Astrocyte of the hippocampus (primary cell): ENCODE data around the gene N4BP2L1.

ENCODE experiments used
- DNase-seq: peaks from one replicate; pipeline ENCODE4 v3.0.0; 2011; ENCODE audit warnings: low read depth, low spot score

N4BP2L1 gene

DNA sequence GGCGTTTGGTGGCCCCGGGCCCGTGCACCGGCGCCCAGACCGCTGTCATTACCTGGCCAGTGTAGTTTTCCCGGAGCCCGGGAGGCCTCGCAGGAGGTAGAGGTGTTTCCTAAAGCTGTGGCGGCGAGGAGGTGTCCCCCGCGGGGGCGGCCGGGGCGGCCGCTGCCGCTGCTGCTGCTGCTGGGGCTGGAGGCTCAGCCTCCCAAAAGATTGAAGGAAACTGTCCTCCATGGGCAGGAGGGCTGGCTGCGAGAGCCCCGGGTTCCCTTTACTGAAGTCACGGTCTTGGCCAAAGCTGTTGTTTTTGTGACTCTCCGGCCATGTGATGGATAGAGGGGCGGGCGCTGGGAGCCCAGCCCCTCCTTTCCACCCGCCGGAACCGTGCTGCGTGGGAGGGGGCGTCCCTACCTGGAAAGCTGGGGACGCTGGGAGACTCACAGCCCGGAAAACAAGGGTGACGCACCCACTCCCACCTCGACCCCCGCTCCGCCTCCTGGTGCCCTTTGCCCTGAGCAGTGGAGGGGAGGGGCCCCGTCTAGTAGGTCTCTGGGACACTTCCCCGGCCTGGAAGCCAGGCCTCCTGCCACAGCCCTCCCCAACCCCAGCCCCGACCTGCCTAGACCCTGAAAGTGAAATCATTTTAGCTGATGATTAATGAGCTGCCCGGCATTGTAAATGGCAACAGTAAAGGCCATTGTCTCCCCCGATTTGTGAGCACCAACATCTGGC is at the start of gene N4BP2L1:
N4BP2L1 (minus strand) TSS at position 279 of the 729 bp plus-strand sequence; CDS start at position 231, 48 bp downstream.
- peak; percentile 74 for DNase-seq

DNA sequence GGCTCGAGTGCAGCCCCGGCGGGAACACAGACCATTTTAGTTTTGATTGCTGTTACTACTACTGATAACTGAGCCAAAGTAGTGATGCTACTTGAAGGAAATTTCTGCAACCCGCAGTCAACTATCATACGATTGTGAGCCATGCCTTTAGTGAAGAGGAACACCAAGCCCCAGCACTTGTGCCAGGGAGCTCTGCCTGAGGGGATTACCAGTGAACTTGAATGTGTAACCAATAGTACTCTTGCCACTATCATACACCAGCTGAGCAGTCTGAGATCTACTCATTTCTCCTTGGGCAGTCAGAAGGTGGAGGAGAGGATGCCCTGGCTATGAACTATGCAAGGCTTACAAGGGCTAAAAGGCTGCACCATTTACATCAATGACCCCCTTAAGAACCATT is 49.0 kb upstream of the N4BP2L1 start:
- no peak for DNase-seq

DNA sequence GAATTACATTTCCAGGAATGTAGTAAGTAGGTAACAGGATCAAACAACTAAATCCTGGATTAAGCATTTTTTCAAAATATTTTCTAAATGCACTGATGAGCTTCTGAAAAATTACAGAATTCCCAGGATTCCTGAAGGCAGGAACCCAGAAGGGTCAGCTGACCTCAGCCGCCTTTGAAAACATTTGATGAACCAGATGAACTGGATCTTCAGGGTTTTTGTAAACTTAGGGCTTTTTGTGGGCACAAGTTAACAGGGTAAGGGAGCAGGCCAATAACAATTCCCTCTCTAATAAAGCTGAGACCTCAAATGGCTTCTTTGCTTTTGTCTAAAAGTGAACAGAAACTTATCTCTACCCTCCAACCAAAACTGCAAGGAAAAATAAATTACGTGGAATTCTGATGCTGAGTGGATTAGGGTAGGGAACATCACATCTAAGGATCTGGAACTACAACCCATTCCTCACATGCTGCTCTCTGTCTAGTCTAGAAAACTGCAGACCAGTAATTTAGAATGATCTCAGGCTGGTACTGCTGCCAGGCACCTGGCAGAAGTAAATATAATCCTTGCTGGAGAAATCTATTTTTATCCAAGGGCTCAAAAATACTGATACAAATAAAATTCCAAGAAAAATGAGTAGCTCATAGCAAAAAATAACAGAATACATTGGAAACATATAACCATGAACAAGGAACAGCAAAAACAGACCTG is 48.2 kb upstream of the N4BP2L1 start:
- no peak for DNase-seq

DNA sequence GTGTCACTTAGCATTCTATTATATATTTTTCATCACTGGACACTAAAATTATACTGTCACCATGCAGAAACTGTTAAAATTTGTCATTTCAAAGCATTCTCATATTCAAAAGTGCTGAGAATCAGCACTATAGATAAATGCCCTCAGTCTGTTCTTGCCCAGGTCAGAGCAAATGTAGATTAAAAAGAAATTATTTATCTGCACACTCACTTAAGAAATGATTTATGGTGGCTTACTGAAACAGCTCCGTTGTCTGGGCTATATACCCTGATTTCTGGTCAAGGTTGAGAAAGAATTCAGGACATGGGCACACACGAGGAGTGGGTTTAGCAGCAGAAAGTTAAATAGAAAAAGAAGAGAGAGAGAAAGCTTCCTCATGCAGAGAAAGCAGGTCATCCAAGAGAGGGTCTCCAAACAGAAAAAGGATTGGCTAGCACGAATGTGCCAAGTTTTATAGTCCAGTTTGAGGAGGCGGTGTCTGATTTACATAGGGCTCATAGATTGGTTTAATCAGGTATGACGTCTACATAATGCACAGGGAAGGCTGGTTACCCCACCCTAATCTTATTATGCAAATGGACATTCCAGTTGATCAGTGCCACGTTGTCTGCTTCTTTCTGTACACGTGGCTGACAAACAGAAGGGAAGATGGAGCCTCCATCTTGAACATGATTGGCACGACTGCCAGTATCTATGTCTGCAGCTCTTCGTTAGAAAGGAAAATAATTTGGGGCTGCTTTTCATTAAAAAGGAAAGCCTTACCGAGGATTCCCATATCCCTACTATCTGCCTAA is 47.3 kb upstream of the N4BP2L1 start:
- DNase-seq: no peak

DNA sequence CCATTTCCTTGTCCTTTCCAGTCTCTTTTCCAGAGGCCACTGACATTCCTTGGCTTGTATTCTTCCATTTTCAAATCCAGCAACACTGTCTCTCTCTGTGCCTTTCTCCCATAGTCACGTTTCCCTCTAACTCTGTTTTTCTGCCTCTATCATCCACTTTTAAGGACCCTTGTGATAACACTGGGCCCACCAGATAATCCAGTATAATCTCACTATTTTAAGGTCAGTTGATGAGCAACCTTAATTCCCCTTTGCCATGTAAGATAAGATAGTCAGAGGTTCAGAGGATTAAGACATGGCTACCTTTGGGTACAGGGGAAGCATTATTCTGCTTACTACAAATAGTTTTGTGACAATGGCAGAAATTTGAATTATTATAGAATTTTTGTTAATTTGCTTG is 45.7 kb upstream of the N4BP2L1 start:
- DNase-seq: no peak

DNA sequence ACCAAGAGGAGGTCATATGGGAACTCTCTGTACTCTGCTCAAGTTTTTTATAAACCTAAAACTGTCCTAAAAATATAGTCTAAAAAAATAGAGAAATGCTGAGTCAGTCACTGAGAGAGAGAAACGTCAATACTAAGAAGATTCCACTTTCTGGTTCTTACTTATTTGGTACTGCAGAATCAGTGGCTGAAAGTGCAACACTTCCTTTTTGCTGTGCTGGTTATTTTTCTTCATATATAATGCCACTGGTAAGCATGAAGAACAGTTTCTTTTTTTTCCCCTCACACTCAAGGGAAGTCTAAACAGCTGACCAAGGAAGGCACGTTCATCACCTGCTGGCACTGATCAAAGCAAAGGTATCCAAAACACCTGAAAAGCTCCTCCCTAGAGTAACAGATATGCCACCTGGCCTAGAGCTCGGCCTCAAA is 44.3 kb upstream of the N4BP2L1 start:
- DNase-seq: no peak

DNA sequence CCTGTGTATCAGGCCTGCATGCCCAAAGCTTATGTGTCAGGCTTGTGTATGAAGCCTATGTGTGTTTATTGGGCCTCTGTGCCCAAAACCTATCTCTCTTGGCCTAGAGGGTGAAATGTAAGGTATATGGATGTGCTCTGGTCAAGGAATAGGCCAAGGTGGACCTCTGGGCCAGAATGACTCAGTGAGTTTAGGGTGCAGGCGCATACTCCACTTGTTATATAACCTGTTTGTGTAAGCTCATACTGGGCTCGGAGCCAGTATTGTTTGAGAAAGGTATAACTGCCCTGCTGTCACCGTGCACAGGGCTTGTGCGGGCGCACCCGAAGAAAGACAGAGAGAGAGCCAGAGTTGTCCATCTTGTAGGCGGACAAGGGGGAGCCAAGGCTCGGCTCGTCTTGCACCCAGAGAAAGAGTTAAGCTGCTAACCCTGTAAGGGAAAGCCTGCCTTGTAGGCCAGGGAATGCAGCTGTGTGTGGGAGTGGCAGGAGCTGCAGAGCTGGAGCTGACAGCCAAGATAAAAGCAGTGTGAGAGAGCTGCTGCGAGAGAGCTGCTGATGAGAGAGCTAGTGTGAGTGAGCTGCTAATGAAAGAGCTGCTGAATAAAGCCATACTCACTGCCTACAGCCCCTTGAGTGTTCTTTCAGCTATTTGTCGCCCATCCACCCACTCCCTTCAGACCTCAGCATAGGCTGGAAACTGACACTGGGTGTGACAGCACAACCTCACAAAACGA is 43.4 kb upstream of the N4BP2L1 start:
- DNase-seq: peak; percentile 14

DNA sequence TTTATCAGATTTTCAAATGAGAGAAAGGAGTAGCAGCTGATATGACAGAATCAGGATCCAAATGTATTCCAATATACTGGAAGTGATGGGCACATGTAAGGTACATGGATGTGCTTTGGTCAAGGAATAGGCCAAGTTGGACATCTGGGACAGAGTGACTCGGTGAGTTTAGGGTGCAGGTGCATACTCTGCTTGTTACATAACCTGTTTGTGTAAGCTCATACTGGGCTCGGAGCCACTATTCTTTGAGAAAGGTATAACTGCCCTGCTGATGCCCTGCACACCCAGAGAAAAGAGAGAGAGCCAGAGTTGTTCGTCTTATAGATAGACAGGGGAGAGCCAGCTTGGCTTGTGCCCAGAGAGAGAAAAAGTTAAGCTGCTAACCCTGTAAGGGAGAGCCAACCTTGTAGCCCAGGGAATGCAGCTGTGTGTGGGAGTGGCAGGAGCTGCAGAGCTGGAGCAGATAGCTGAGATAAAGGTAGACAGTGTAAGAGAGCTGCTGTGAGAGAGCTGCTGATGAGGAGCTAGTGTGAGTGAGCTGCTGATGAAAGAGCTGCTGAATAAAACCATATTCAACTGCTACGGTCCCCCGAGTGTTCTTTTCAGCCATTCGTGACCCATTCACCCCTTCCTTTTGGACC is 40.7 kb upstream of the N4BP2L1 start:
- DNase-seq: no peak

DNA sequence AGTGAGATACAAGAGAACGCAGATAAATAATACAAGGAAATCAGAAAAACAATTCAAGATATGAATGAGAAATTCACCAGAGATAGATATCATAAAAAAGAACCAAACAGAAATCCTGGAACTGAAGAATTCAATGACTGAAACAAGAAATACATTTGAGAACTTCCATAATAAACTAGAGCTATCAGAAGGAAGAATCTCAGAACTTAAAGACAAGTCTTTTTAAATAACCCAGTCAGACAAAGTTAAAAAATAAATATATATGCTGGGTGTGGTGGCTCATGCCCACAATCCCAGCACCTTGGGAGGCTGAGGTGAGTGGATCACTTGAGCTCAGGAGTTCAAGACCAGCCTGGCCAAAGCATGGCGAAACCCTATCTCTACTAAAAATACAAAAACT is 28.7 kb upstream of the N4BP2L1 start:
- no peak for DNase-seq

DNA sequence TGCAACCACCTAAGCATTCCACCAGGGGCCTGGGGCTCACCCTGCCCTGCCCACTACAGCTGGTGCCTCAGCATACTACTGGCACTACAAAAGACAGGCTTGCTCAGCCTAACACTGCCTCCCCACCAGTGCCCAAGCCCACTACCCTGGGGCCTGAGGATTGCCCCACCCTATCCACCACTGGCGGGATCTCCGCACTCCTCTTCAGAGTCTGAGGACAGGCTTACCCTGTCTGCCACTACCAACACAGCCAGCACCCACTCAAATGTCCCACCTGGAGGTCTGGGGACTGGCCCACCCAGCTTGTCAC is 27.6 kb upstream of the N4BP2L1 start:
- no peak for DNase-seq

DNA sequence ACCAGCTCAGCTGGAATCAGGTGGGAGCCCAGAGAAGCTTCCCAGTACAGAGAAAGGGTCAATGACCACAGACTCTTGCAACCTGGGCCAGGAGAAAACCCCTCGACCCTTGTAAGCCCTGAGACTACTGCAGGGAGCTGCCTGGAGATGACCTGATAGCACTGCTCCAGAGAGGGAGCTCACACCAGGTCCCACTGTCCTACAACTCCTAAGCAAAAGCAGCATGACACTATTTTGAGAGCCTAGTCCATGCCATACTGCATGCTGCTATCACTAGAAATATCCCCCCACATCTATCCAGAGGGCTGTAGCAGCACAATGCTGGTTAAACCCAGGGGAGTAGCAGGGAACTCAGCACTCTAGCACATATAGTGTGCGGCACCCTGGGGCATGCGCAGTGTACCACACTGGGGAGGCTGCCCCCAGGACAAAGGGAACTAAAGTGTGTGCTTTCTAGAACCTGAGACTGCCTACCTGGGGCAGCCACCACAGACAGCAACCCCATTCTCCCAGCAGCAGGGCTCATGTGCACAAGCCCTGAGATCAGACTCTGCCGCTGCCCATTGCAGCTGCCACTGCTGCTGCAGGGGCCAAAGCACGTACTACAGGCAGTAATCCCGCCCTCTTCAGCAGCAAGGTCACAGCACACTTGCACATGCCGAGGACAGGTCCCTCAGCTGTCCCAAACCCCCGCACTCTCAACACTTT is 27.1 kb upstream of the N4BP2L1 start:
- no peak for DNase-seq

DNA sequence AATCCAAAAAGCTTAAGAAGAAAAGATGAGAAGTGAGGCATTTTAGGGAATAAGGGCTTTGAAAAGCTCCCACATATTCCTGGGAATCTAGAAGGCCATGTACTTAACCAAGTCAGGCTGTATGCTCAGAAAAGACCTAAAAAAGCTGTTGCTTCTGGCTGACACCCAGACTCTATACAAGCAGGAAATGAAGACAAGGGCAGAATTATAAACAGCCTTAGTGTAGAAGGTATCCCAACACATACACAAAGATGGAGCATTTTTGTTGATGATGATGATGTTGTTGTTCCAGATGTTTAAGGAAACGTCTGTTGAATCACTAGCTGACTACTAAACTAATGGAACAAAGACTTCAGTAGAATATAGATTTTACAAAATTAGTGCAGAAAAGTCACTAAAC is 26.1 kb upstream of the N4BP2L1 start:
- DNase-seq: no peak

DNA sequence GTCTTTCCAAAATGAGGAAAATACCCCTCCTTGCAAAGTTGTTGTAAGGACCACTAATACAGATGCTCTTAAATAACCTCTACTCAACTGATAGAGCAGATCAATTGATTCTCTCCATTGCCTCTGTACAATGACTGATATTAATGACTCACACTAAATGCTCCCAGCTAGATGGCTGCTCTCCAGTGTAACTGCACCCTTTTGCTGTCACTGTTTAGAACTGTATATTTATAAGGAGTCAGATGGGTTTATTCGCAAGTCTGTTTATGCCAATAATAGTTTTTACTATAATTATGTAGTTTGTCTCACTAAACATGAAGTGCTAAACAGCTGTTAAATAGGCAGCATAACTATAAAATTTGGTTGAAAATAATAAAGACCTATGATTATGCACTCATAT is 21.0 kb upstream of the N4BP2L1 start:
- DNase-seq: no peak

DNA sequence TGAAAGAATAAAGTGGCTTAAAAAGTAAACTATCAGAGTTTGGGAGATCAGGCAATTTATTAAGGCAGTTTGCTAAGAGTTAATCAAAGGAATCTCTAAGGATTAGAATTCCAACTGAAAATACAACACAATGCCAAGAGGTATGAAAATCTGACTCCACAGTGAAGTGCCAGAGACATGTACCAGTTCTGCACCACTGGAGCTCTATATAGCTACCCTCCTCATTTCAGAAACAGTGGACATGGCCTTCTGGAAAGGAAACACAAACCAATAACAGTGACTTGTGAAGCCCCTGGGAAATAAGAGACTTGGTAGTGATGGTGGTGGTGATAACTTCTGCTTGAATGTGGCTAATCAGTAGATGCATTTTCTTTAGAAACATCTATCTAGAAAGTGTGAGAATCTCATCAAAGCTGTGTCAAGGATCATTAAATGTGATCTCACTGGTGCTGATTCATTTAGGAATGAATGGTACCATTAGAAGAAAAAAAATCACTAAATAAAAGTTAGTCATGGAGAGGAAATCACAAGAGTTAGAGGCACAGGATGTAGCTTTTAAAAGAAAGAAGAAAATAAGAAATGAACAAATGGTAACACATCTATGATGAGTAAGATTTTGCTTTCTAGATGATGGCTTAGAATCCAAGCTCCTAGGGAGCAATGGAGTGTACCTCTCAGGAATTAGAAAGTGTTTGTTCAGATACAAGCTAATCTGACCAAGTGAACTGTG is 20.1 kb upstream of the N4BP2L1 start:
- DNase-seq: no peak

DNA sequence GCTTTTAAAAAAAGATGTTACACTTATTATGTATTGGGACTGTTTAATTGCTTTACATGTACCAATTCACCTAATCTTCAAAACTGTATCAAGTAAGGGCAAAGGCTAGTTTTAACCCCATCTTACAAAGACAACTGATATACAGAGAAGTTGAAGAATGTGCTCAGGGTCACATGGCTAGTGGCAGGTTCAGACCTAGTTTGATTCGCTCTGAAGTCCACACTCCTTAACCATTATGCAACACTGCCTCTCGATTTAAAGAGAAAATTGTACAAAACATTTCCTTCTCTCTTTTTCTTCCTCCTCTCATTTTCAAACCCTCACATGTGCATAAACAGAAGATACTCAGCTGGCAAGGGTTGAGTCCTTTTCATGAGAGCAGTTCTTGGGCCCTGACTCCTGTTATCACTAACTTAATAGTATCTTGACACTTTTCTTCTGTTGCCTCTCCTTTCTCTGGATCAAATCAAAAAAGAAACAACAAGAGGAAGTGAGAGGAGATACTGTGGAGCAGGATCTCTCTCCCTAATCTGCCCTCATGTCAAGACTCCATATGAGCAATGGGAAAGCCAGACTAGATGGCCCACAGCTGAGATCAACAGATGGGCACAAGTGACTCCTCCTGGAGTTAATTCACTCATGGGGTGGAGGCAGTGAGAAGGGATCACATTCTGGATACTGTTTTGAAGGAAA is 19.0 kb upstream of the N4BP2L1 start:
- DNase-seq: no peak

DNA sequence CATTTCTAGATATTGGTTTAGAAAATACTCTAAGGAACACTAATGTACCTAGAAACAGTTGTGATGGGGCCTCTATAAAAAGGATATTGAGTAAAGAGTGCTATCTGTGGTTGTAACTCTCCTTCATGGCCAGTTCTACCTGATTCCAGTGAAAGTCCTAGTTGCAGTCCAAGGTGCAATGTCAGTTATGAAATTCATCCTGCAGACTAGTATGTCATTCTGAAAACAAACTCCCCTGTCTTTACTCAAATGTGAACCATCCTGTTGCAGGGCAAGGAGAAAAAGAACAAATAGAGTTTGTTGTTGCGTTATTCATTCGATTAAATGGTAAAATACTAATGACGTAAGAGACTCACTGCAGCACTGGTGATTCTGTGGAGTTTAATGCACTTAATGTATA is 18.3 kb upstream of the N4BP2L1 start:
- no peak for DNase-seq

DNA sequence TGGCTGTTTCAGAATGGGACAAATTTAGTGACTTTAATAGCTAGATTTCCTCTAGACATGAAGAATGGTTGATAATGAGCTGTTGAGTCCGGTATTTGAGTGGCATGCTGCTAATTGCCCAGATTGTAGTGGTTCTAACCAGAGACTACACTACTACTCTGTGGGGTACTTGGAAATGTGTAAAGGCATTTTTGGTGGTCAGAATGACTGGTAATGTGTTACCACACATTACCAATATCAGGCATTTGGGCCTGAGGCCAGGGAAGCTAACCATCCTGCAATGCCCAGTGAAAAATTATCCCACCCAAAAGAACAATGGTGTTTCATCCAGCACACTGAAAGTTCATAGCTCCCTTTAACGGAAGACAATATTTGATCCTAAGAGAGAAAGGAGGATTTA is 17.5 kb upstream of the N4BP2L1 start:
- peak; percentile 74 for DNase-seq

DNA sequence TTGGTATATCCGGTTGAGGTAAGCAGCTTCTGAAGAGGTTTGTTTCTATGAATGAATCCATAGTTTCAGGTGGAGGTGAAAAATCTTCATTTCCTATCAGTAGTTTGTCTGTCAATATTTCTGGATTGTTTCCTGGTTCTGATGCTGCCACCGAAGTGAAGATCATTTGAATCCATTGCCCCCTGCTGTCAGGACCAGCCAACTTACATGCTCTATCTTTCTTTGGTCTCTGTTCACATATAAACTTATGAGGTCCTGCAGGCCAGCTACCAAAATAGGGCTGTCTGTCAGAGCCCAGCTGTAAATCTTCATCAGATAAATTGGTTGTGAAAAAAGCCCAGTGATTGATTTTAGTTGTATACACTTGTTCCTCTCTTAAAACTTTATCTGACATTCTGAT is 15.2 kb upstream of the N4BP2L1 start:
- no peak for DNase-seq

DNA sequence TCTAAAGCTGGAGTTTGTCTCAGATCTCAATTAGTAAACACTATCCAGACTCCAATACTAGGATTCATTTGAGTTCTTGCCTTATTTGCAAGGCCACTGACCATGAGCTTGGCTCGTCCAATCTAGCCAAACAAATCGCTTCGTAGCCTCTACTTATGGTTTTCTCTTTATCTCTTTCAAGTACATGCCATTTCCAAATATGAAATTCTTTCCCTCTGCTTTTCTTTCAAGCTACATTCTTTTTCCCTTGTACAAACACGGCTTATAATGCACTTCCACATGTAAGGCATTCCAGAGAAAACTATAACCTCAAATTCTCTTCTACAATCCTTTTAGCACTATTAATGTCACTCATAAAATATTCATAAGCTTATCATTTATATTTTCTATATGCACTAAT is 10.9 kb upstream of the N4BP2L1 start:
- DNase-seq: peak; percentile 56

DNA sequence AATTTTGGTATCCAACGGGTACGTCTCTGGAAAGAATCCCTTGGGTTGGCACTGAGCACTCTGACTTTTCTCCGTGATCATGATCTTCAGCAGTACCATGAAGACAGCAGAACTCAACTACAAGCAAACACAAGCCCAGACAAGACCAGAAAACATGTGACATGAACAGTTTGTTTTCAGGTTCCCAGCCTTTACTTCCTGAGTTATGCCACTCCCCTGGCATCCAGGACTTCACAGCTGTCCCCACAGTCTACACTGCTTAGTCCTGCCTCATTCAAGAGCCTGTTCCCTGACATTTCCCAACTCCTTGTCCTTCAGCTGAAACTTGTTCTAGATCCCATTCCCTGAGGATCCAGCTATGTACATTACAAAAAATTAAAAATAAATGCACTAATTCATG is 4.9 kb upstream of the N4BP2L1 start:
- DNase-seq: no peak
